ENCODE measurements around the gene AFP.

DNA sequence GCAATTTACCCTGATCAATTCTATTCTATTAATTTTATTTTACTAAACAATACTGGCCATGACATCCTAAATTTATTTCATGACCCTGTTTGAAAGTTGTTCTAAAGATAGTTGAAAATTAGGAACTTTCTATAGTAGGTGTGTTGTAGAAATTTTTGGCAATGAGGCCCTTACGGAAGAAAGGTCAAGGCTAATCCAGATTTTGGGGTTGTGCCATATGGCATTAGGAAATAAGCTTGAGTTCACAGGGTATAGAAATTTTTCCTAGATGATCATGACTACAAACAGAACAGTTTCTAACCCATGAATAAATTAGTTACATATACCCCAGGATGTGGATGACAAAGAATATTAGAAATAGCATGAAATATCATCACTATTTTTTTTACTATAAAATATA is 39.7 kb upstream of the AFP start:
- TF ChIP-seq, protein P1, sequence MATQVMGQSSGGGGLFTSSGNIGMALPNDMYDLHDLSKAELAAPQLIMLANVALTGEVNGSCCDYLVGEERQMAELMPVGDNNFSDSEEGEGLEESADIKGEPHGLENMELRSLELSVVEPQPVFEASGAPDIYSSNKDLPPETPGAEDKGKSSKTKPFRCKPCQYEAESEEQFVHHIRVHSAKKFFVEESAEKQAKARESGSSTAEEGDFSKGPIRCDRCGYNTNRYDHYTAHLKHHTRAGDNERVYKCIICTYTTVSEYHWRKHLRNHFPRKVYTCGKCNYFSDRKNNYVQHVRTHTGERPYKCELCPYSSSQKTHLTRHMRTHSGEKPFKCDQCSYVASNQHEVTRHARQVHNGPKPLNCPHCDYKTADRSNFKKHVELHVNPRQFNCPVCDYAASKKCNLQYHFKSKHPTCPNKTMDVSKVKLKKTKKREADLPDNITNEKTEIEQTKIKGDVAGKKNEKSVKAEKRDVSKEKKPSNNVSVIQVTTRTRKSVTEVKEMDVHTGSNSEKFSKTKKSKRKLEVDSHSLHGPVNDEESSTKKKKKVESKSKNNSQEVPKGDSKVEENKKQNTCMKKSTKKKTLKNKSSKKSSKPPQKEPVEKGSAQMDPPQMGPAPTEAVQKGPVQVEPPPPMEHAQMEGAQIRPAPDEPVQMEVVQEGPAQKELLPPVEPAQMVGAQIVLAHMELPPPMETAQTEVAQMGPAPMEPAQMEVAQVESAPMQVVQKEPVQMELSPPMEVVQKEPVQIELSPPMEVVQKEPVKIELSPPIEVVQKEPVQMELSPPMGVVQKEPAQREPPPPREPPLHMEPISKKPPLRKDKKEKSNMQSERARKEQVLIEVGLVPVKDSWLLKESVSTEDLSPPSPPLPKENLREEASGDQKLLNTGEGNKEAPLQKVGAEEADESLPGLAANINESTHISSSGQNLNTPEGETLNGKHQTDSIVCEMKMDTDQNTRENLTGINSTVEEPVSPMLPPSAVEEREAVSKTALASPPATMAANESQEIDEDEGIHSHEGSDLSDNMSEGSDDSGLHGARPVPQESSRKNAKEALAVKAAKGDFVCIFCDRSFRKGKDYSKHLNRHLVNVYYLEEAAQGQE (IDR thresholded peaks at IDR 0.05; ENCODE audit: insufficient read depth in 1 of 2, low read depth in 2 of 2, low read length in 2 of 2), result no peak
- TF ChIP-seq POLR2AphosphoS5 (IDR thresholded peaks at IDR 0.05; ENCODE audit: low read depth, low read length), result no peak
